T-helper 2 cell treated with Interferon-gamma antibody and Interleukin-4, amounts not matched to agents 100 ng/mL and 5 ng/mL, for 36 hours (primary cell): ENCODE data around the gene GSTP1. TPM values are rescaled to one million over a fixed set of nuclear protein-coding genes. Genes with fewer than 3 reads are reported as not detected.

Source experiments
- intact Hi-C: fragments of 100-400 bp; cut with micrococcal nuclease; formaldehyde crosslinking; loops from one replicate; pipeline ENCODE4 v1.15.1; 2023
- total RNA-seq: library from RNA; stranded (reverse); gene quantifications from 2 replicates; pipeline ENCODE4 v1.2.3, GENCODE V29; 2022

The GSTP1 gene
- total RNA-seq, 1 donor from 2014 or later, result 289 TPM

DNA sequence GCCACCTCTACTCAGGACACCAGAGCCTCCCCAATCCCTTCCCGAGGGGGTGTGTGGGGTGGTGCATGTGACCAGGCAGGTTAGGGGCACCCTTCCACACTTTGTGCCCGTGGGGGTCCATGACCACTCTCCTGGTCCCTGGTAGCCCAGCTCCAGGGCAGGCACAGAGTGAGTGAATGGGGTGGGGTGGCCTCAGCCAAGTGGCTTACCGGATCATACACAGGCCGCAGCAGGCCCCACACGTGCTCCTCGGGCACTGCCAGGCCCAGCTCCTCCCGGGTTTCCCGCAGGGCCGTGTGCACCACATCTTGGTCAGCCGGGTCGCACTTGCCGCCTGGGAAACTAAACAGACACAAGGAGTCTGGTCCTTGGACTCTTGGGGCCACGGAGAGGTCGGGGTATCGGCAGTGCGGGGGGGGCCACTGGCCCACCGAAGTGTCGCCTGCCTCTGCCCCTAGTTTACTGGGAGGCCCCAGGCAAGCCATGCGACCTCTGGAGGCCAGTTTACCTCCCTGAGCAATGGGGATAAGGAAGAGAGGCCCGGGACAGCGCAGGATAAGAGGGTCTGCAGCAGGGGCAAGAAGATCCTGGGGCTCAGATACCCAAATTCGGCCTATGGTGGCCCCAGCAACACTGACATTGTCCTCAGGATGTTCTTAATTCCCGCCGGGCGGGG is 45.2 kb downstream of the GSTP1 start:
- intact Hi-C loops, result loop anchor here (1.0 to 2.0 kb wide), 3 partner anchors 15 to 30 kb away; partner anchors contain the start of gene NDUFV1

DNA sequence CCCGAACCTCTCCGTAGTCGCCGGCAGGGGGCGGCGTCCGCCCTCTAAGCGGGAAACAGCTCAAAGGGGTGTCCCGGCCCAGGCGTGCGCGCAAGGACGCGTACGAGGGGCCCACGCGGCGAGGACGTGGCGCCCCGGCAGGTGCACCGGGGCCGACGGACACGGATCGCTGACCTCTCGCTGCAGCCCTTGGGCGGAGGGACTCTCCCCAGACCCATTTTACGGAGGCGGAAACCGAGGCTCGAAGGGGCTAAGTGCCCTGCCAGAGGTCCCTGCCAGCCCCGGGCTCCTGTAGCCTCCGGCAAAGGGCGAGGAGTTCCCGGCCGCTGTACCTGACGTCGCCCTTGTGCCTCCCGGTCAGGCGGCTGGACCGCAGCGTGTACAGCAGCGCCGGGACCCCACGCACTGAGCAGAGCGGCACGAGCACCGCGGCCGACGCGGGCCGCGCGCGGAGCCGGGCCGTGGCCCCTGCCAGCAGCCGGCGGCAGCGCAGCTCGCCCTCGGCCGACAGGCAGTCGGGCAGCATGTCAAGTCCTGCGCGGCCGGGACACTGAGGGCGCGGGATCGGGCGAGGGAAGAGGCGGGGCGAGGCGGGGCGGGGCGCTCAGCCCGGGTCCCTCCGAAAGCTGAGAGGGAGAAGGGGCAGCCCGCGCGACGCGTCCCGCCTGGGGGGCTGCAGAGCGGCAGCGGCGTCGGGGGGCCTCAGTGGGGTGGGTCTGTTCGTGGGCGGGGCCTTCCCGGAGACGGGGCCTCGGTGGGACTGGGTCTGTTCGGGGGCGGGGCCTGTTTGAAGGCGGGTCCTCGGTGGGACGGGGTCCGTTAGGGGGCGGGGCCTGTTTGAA is 46.0 kb downstream of the GSTP1 start, which contains the start of gene NUDT8:
Gene NUDT8 (minus strand): TSS at position 552 of the 842 bp plus-strand sequence. CDS start 26 bp downstream, at position 526.
- intact Hi-C loops, result loop anchor here (1.0 to 2.0 kb wide), 3 partner anchors 15 to 30 kb away; partner anchors contain the start of gene NDUFV1

DNA sequence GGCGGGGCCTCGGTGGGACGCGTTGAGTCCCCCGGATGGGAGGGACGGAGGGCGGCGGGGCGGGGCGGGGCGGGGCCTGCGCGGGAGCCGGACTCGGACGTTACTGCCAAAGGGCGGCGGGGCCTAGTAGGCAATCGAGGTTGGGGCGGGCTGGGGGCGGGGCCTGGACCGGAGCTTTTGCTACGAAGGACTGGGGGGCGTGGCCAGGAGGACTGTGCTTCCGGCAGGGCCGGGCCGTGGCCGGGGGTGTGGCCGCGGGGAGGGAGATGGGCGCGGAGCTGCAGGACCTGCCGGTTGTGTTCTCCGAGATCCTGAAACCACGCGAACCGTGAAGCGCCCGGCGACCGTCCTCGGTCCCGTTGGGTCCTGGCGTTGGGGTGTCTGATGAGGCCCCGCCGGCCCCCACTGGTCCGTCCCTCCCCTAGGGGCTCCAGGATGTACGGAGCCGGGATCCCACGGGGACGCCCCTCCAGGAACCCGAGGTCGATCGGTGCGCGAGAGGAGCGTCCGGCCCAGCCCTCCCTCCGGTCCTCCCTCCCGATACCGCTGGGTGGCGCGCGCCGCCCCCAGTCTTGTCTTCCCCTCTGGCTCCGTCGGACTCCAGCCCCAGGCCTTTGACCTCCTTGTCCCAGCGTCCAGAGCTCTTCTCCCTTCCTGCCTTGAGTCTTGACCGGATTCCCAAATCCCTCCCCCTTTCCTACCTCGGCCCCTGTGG is 46.8 kb downstream of the GSTP1 start:
- intact Hi-C loops, result no loop called here

DNA sequence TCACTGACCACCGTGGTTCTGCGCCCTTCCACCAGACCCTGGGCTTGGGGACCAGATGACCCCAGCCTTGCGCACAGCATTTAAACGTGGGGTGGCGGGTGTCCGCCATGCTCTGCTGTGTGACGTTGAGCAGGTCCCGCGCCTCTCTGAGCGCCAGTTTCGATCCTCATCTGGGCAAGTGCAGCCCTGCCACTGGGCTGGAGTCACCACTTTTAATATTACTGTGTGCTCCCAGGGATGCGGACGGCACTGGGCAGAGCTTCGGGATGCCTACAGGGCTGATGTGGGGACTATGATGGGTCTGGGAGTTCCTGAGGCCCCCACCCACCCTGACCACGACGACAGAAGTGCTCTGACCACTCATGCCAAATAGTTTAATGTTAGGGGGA is 47.3 kb downstream of the GSTP1 start:
- intact Hi-C loops, result no loop called here

DNA sequence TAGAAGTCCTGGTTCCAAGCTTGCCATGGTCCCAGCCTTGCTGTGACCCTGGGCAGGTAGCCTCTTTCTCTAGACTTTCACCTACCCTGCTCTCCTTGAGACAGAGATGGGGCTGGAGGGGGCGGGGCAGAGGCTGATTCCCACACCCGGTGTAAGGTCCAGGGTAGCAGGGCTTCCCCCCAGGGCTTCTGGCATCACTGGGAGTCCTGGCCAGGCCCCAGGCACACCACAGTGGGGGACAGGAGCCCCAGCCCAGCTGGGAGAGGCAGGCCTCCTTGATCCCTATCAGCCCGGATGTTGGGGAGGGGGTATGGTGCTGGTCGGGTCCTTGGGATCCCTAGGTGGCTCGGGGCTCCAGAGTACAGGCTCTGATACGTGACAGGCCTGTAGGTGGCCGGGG is 47.8 kb downstream of the GSTP1 start:
- intact Hi-C loops, result no loop called here

DNA sequence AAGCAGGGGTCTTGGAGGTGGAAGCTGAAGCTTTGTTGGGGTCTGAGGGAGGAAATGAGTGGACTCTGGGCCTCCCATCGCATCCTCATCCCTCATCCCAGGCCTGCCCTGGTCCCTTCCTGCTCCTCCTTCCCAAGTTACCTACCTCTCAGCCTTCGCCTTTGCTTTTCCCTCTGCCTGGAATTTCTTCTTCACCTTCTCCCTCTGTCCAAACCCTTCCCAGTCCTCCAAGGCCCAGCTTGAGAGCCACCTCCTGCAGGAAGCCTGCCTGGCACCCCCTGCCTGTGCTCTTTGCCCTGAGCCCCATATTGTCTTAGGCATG is 48.2 kb downstream of the GSTP1 start:
- intact Hi-C loops, result no loop called here

DNA sequence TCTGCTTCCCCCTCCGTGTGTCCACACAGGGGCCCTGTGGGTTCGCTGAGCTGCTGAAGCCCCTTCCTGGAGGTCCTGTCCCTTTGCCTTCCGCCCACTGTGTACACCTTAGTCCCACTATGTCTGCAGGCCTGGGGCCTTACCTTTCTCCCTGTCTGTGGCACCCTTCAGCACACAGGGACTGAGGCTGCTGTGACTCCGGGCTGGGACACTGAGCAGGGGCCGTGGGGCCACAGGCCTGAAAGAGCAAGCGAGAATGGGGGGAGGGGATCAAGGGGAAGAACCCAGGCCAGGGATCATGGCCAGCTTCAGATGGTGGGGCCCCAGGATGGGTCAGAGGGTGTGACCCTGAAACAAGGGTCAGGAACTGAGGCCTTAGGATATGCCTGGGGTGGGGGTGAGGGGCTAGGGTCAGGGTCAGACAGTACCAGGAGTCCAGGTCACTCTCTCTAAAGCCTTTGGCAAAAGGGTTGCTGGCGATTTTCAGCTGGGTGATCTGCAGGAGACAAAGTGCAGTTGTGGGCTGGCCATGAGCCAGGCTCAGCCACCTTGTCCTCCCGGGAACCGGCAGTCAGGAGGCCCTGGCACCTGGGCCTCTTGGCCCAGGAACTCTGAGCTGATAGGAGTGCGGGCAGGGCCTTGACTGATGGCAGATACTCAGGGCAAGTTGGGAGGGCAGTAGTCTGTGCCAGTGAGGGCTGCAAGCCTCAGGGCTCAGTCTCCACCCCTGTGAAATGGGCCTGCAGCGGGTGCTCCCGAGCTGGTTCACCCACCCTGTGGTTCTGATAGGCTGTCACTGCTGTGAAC is 48.8 kb downstream of the GSTP1 start:
- intact Hi-C loops, result no loop called here

DNA sequence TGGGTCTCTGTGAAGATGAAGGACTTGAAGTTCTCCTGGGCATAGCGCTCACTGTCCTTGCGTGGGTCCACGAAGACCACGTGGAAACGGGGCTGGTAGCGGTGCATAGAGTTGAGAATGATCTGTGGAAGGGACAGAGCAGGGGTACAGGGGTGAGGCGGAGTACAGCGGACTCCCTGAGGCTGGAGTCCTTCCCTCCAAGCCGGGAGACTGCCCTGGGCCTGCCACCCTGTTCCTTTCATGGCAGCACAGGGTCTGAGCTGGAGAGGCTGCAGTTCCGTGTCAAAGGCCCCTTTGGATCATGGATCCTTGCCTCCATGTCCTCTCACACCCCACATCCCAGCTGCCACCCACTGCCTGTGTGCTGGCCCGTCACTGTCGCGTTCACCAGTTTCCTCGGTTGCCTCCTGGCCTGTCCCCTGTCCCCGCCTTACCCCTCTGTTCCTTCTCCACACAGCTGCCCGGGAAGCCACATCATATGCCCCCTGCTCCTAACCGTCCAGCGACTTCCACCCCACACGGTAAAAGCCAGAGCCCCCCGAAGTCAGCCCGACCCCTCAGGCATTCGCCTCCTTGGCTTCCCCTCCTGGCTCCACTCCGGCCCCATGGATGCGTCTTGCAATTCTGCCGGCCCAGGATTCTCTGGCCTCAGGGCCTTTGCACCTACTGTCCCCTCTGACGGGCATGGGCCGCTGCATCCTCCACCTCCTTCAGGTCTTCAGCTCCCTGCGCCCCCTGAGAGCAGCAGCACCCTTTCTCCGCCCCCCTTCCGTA is 49.6 kb downstream of the GSTP1 start:
- intact Hi-C loops, result no loop called here

DNA sequence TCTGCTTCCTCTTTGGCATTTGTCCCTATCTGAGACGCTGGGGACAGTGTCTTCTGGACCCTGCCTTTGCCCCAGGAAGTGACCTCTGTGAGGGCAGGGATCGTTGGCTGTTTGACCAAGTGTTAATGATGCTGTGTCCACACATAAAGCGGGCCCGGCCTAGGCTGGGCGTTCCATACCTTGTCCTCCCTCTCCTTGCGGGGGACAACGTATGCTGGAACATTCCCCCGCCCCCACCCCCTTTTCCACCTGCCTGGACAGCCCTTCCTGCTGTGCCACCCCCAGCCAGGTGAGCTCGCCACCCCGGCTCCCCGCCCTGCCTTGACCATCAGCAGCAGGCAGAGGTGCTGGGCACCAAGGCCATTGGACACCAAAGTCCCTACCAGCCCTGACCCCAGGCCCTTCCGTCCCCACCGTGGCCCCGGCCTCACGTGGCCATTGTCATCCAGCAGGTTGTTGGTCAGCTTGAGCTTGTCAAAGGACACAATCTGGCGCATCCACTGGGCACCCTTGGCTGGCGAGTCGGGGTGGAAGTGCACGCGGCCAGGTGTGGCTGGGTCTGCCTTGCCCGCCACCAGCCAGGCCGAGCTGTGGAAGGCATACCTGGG is 50.2 kb downstream of the GSTP1 start:
- intact Hi-C loops, result no loop called here

DNA sequence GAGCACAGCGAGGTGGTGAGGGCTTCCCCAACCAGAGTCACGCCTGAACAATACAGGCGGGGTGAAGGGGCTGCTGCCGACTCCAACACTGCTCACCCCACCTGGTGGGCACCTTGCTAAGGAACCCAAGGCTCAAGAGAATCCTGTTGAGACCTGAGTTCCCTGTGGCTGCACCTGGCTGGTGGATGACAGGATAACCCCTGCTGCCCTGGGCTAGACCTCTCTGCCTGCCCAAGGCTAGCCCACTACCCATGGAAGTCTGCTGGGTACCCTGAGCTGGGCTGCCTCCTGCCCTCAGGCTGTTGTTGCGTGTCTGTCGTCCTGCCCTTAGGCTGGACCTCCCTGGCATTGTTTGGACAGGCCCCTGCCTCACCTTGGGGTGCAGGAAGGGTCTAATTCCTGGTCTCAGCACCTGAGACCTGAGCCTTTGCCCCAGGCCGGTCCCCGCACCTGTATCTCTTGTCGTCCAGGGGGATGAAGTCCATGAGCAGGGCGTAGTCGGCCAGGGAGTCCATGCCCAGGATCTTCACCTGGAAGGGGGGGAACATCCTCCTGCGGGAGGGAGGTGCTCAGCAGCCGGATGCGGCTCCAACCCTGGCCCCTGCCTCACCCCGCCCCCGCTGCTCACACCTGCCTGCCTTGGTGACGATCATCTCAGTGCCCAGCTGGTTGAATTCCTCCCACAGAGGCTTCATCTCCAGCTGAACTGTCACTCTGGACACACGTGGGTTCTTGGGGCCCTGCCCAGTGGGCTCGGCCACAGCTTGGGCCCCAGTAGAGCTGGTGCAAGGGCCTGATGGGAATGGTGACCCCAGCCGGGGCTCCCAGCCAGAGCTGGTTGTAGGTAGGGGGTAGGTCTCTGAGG is 51.0 kb downstream of the GSTP1 start:
- intact Hi-C loops, result no loop called here

DNA sequence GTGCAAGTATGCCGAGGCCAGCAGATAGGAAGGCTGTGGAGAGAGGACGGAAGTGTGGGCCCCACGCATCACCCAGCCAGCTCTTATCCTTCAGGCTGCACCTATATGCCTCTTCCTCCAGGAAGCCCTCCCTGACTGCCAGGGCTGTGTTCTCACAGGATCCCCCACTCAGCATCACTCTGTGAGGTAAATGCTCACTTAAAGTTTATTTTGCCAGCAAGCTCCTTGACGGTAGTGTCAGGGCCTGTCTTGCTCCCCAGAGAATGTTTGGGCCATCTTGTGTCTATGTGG is 51.6 kb downstream of the GSTP1 start:
- intact Hi-C loops, result no loop called here

Other genes starting within 250 kb of the GSTP1 start
- 48.0 and 52.8 TPM in 2 replicates for gene POLD4, start 230.3 kb upstream of the GSTP1 start, total RNA-seq
- 0.39 and 0.48 TPM in 2 replicates for gene CLCF1, start 210.2 kb upstream of the GSTP1 start, total RNA-seq
- gene RAD9A, start 191.8 kb upstream of the GSTP1 start, total RNA-seq, result 44.8 and 51.7 TPM in 2 replicates
- gene PPP1CA, start 182.0 kb upstream of the GSTP1 start, total RNA-seq, result 346 and 351 TPM in 2 replicates
- 280 and 291 TPM in 2 replicates for gene TBC1D10C, start 179.7 kb upstream of the GSTP1 start, total RNA-seq
- 0.14 and 0.86 TPM in 2 replicates for gene CARNS1, start 168.1 kb upstream of the GSTP1 start, total RNA-seq
- 59.8 and 64.4 TPM in 2 replicates for gene RPS6KB2, start 155.3 kb upstream of the GSTP1 start, total RNA-seq
- 308 and 324 TPM in 2 replicates for gene PTPRCAP, start 146.1 kb upstream of the GSTP1 start, total RNA-seq
- 241 and 247 TPM in 2 replicates for gene CORO1B, start 140.3 kb upstream of the GSTP1 start, total RNA-seq
- not detected in 2 replicates for gene GPR152, start 131.1 kb upstream of the GSTP1 start, total RNA-seq
- gene CABP4, start 128.5 kb upstream of the GSTP1 start, total RNA-seq, result 3.7 and 4.0 TPM in 2 replicates
- gene TMEM134, start 114.6 kb upstream of the GSTP1 start, total RNA-seq, result 34.3 and 40.4 TPM in 2 replicates
- 150 and 157 TPM in 2 replicates for gene AIP, start 100.8 kb upstream of the GSTP1 start, total RNA-seq
- 80.2 and 91.6 TPM in 2 replicates for gene PITPNM1, start 78.4 kb upstream of the GSTP1 start, total RNA-seq
- gene CDK2AP2, start 75.7 kb upstream of the GSTP1 start, total RNA-seq, result 159 and 166 TPM in 2 replicates
- not detected in 2 replicates for gene CABP2, start 60.4 kb upstream of the GSTP1 start, total RNA-seq
- 219 TPM in 2 replicates for gene NDUFV1, start 23.1 kb downstream of the GSTP1 start, total RNA-seq
- gene NUDT8, start 46.1 kb downstream of the GSTP1 start, total RNA-seq, result 9.8 and 11.5 TPM in 2 replicates
- not detected in 2 replicates for gene TBX10, start 56.0 kb downstream of the GSTP1 start, total RNA-seq
- 0.68 and 0.80 TPM in 2 replicates for gene ACY3, start 66.9 kb downstream of the GSTP1 start, total RNA-seq
- not detected in 2 replicates for gene ALDH3B2, start 90.8 kb downstream of the GSTP1 start, total RNA-seq